ENCODE measurements around the gene DNAI7. TPM values are rescaled to one million over a fixed set of nuclear protein-coding genes. Genes with fewer than 3 reads are reported as not detected.
A peak's percentile ranks its signal among the peaks of the same experiment; 100 is the strongest.

Gene DNAI7
- total RNA-seq, 1 donor = not detected

- H3K4me3 ChIP-seq (ENCODE audit: low read depth, low read length) = peak overlapping the region; percentile 89
- DNase-seq (ENCODE audit: low read depth) = no peak
- TF ChIP-seq, protein P1, sequence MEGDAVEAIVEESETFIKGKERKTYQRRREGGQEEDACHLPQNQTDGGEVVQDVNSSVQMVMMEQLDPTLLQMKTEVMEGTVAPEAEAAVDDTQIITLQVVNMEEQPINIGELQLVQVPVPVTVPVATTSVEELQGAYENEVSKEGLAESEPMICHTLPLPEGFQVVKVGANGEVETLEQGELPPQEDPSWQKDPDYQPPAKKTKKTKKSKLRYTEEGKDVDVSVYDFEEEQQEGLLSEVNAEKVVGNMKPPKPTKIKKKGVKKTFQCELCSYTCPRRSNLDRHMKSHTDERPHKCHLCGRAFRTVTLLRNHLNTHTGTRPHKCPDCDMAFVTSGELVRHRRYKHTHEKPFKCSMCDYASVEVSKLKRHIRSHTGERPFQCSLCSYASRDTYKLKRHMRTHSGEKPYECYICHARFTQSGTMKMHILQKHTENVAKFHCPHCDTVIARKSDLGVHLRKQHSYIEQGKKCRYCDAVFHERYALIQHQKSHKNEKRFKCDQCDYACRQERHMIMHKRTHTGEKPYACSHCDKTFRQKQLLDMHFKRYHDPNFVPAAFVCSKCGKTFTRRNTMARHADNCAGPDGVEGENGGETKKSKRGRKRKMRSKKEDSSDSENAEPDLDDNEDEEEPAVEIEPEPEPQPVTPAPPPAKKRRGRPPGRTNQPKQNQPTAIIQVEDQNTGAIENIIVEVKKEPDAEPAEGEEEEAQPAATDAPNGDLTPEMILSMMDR (IDR thresholded peaks at IDR 0.05; ENCODE audit: insufficient read depth, low read depth, low read length) = no peak
Measured at GRCh38 chr12:25194722-25195055, 271 bp downstream of the DNAI7 start.

DNA sequence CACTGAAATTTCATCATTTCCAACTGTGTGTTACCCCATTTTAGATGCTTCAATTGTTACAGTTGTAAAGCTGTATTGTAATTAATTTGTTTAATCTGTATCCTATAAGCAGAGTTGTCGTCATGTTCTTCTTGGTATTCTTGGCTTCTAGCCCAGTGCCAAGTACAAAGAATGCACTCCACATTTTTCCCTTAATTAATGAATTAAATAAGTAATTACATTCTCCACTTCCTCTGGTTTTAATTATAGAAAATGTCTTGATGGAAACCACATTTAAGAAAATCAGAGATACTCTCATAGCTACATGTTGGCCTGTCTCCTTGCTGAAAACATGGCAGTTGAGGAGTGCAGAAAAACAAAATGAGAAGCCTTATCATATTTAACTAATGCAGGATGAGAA lies 746 bp downstream of the DNAI7 start:
- TF ChIP-seq, protein P1 (IDR thresholded peaks at IDR 0.05; ENCODE audit: insufficient read depth, low read depth, low read length) = no peak
- DNase-seq (ENCODE audit: low read depth) = no peak
- H3K4me3 ChIP-seq (ENCODE audit: low read depth, low read length) = no peak overlapping the region

DNA sequence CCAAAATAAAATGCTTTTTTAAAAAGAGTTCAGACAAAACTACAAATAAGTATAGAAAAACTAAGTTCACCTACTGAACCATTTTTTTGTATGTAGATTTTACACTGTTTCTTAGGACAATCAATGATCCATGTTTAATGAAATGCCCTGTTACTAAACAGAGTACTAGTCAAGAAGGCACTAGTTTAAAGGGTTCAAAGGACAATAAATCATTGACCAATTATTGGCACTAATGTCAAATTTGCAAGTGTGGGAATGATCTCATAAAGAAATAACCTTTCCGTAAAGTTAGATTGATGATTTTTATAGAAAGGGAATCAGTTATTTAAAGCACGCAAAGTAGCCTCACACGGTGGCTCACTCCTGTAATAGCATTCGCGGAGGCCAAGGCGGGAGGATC lies 4.2 kb downstream of the DNAI7 start:
- no peak overlapping the region for H3K4me3 ChIP-seq (ENCODE audit: low read depth, low read length)
- DNase-seq (ENCODE audit: low read depth) = no peak
- TF ChIP-seq, protein P1 (IDR thresholded peaks at IDR 0.05; ENCODE audit: insufficient read depth, low read depth, low read length) = no peak

GRCh38 chr12:25189656-25190055 lies 5.3 kb downstream of the DNAI7 start:
- TF ChIP-seq, protein P1 (IDR thresholded peaks at IDR 0.05; ENCODE audit: insufficient read depth, low read depth, low read length) = no peak
- no peak overlapping the region for H3K4me3 ChIP-seq (ENCODE audit: low read depth, low read length)
- no peak for DNase-seq (ENCODE audit: low read depth)

- peak; percentile 75 for DNase-seq (ENCODE audit: low read depth)
- TF ChIP-seq, protein P1 (IDR thresholded peaks at IDR 0.05; ENCODE audit: insufficient read depth, low read depth, low read length) = no peak
- no peak overlapping the region for H3K4me3 ChIP-seq (ENCODE audit: low read depth, low read length)
Measured at GRCh38 chr12:25187781-25188180, 7.2 kb downstream of the DNAI7 start.

DNA sequence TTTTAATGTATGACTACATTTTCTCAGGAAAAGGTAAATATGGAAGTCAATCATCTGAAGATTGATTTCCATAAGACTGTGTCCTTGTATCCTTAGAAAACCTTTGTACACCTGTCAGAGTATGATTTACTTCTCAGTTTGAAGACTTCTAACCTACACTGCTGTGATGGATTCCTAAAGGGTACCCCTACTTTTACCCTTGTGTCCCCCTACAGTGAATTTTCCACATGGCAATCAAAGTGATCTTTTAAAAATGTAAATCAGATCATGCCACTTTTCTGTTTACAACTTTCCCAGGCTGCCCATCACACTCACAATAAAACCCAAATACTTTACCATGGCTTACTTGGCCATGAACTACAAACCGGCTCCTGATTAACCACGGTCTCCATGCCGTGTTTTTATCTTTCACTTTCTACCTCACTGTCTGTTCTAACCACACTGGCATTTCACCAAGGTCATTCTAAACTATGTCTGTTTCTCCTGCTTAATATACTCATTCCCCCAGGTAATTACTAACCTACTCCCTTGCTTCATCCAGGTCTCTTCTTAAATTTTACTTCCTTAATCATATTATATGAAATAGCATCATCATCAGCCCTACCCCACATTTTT lies 8.1 kb downstream of the DNAI7 start:
- no peak for DNase-seq (ENCODE audit: low read depth)
- H3K4me3 ChIP-seq (ENCODE audit: low read depth, low read length) = no peak overlapping the region
- TF ChIP-seq, protein P1 (IDR thresholded peaks at IDR 0.05; ENCODE audit: insufficient read depth, low read depth, low read length) = no peak
